GM18505 (cell line): ENCODE data around the gene RIPOR1.
A peak's percentile ranks its signal among the peaks of the same experiment; 100 is the strongest.

Experiments
- ATAC-seq: cut with Tn5 transposase; IDR thresholded peaks from one replicate; pipeline ENCODE4 v1.9.1; 2021; ENCODE audit not compliant: unreplicated experiment
- POLR2A ChIP-seq: IDR thresholded peaks from 4 replicates; pipeline ENCODE4 v1.6.1; 2011; ENCODE audit warnings: borderline replicate concordance; ENCODE audit not compliant: insufficient read depth, insufficient read length; ENCODE audit errors: extremely low read depth

Gene RIPOR1

DNA sequence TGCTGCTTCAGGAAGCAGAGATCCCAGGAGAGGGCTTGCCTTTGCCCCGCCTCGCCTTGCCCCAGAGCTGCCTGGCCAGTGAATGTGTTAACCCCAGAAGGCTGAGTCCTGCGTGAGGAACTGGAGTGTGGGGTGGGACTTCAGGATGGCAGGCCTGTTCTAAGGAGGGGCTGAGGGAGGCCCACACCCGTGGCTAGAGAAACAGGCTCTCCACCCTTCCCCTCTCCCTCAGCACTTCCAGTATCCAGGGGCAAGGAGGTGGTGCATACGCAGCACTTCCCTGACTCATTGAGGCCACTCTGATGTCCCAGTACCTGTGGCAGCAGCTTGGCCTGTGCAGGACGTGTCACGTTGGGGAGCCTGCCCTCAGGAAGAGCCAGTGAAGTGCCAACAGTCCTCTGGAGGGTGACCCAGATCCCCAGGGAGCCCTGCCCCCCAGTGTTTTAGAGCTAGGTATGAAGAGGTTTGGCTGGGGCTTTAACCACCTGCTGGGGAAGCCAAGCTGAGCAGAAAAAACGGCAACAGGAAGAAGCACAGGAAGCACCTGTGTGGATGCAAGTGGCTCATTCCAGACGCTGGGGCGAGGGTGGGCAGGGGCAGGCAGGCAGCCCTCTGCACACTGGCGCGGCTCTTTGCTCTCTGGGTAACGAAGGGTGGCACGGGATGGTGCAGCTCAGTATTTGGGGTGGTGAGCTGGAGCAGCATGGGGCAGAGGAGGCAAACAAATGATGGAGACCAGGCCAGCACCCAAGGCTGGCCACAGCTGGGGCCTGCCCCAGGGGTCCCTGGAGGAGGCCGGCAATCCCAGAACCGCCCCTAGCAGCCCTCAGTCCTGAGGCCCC, 19.0 kb downstream of the RIPOR1 start:
- TF ChIP-seq POLR2A = no peak

DNA sequence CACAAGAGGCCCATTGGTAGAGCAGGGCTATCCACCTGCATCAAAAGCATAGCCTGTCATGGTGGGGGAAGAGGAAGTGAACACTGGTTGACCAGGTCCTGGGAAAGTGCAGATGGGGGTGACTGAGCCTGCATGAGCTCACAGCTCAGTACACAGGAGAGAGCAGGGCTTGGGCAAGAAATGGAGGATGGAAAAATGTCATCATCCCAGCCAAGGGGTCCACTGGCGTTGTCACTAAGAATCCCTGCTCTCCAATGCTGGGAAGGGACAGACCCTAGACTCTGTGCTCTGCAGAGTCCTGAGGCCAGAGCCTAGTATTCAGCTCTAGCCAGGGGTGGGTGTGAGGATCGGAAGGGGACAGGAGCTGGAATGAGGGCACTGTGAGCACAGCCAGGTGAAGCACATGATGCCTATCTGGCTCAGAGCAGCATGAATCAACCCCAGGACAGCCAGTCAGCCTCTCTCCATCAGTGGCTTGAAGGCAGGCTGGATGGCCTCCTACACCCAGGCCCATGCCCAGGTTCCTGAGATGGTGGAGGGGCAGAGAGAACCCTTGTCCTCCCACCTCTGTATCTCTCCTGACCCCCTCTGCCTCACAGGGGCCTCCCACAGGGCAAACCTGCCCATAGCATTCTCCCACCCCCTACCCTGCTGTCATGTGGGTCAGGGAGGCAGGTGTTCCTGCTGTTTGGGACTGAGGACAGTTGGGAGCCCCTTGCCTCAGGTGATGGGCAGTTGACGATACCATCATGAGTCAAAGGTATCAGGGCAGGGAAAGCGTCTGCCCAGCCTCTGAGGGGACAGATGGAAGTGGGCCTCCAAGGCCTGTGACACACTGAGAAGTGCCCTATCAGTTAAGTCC, 19.9 kb downstream of the RIPOR1 start:
- ATAC-seq = no peak
- TF ChIP-seq POLR2A = no peak

More for the DNA sequence above, 19.0 kb downstream of the RIPOR1 start:
- no peak for ATAC-seq

DNA sequence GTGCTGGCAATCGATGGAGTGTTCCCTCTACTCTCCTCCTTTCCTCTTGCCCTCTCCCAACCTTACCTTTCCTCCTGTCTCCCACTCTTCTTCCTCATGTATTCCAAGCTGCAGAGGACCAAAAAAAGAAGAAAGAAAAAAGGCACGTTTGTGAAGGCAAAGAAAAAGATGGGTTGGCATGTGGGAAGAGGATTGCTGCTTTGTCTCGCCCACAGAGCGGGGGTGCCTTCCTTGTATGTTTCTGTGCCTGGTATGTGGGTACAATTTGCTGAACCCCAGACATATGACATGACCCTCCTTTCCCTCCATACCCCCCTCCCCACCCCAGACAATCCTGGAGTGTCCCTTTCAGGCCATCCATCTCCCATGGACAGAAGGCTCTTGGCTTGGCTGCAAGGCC, 20.6 kb downstream of the RIPOR1 start:
- TF ChIP-seq POLR2A = no peak

GRCh38 chr16:67549936-67550335, 21.3 kb downstream of the RIPOR1 start:
- ATAC-seq = no peak
- no peak for TF ChIP-seq POLR2A

More for the DNA sequence above, 20.6 kb downstream of the RIPOR1 start:
- ATAC-seq = no peak

DNA sequence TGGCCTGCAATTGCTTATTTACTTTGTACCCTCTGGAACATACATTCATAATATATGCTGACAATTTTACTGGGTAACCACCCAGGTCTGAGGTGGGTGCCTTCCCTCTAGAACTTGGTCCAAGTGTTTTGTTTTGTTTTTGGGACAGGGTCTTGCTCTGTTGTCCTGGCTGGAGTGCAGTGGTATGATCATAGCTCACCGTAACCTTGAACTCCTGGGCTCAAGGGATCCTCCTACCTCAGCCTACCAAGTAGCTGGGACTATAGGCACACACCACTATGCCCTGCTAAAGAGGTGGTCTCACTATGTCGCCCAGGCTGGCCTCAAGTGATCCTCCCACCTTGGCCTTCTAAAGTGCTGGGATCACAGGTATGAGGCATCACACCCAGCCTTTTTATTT, 22.5 kb downstream of the RIPOR1 start:
- no peak for TF ChIP-seq POLR2A
- ATAC-seq = no peak

DNA sequence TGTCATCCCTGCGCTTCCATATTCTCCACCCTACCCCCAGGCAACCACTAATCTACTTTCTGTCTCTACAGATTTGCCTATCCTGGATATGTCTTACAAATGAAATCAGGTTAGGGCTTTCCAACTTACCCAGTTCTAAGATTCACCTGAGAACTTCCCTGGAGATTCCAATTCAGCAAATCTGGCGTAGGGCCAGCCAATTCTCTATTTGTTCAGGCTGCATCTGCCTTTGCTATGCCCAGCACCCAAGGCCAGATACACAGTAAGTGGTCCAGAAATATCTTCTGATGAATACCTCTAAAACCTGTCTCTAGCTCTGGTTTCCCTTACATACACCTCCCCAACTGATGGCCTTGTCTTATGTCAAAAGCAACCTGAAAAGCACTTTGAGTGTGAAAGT, 23.3 kb downstream of the RIPOR1 start:
- no peak for TF ChIP-seq POLR2A
- no peak for ATAC-seq

GRCh38 chr16:67552476-67552875, 23.8 kb downstream of the RIPOR1 start:
- no peak for TF ChIP-seq POLR2A
- ATAC-seq = no peak

DNA sequence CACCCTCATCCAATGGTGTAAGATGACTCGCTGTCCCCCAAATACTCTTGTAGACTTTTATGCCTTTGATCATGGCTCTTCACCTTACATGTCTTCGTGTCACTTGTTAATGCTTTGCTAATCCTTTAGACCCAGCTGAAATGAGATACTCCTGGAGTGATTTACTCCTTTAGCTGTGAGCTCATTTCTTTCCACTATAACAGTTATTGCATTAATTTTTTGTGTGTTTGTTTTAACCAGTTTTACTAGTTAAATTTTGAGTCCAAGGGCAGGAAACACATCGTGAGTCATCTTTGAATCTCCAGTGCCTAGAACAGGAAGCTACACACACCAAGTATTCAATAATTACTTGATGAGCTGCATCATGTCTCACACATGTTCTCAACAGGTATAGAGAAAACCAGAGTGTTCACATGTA, 27.2 kb downstream of the RIPOR1 start:
- no peak for TF ChIP-seq POLR2A
- no peak for ATAC-seq

DNA sequence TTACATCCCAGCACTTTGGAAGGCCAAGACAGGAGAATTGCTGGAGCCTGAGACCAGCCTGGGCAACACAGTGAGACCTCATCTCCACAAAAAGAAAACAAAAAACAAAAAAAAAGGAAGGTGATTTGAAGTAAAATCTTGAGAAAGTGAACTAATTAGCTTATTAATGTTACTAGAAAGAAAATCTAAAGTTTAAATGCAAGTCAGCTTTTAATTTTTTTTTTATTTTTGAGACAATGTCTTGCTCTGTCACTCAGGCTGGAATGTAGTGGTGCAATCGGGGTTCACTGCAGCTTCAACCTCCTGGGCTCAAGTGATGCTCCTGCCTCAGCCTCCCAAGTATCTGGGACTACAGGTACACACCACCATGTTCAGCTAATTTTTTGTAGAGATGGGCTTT, 30.2 kb downstream of the RIPOR1 start:
- ATAC-seq = no peak
- no peak for TF ChIP-seq POLR2A

DNA sequence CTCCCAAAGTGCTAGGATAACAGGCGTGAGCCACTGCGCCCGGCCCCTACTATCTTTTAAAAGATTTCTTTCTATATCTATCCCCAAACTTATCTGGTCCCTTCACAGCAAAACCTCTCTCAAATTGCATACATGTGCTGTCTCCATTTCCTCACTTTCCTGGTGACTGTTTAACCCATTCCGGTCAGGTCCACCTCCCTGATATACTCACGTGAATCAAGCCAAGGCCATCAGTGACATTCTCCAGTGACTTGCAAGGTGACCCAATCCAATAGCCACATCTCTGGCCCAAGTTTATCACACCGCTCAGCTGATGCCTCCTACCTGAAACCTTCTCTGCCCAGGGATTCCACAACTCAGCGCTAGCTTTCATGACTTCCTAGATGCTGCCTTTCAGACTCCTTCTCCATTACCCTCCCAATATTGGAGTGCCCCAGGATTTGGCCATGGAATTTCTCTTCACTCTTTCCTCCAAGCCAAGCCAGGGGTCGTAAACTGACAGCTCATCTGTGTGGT, 32.3 kb downstream of the RIPOR1 start:
- ATAC-seq = no peak
- no peak for TF ChIP-seq POLR2A

GRCh38 chr16:67561501-67561823, 32.8 kb downstream of the RIPOR1 start:
- TF ChIP-seq POLR2A = no peak
- no peak for ATAC-seq

DNA sequence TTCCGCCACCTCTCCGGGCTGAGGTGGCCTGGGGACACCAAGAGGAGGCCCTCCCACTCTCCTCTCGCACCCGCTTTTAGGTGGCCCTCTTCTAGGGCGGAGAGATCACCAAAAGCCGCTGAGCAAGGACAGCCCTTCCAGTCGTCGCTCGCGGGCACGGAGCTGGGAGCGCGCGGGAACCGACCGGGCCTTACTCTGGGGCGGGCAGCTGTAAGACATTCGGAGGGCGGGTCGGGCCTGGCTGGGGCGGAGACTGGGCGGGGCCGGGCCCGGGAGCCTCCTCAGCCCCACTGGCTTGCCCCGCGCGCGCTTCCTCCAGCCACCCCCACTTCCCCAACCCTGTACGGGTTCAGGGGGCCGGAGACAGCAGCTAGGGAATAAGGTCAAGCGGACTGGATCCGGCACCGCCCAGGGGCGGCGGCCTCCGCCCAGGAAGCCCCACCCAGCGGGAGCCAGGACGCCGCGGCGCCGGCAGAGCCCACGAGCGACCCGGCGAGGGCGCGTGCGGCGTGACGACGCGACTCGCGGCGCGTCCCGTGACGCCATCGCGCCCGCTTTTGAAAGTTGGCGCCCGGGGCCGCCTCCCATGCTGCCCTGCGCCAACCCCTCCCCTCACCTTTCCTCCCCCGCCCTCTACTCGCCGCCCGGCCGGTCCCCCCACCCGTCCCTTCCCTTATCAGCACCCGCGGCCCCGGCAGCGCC, 33.3 kb downstream of the RIPOR1 start:
- peak; percentile 84 for TF ChIP-seq POLR2A
- ATAC-seq = peak; percentile 77

- ATAC-seq = peak; percentile 56
- TF ChIP-seq POLR2A = peak; percentile 63
These were observed 33.9 kb downstream of the RIPOR1 start, which contains the start of gene CTCF for GRCh38 chr16:67562526-67562917. TSS of gene CTCF (plus strand) at chr16:67562526. CDS start at chr16:67610833, 48,307 bp downstream.
